Measurements from ENCODE around the gene TMEM179.

TMEM179 gene

GRCh38 chr14:104545942-104546501, 58.5 kb downstream of the TMEM179 start:
- DNase-seq (ENCODE audit: low read depth in 2 of 2, low spot score in 1 of 2) = no peak

- no peak for DNase-seq (ENCODE audit: low read depth in 2 of 2, low spot score in 1 of 2)
Measured at GRCh38 chr14:104545151-104545941, 59.2 kb downstream of the TMEM179 start.

- no peak for DNase-seq (ENCODE audit: low read depth in 2 of 2, low spot score in 1 of 2)
Measured at GRCh38 chr14:104544362-104544961, 60.1 kb downstream of the TMEM179 start.

- DNase-seq (ENCODE audit: low read depth in 2 of 2, low spot score in 1 of 2) = no peak
Measured at GRCh38 chr14:104542871-104543830, 61.4 kb downstream of the TMEM179 start.

- DNase-seq (ENCODE audit: low read depth in 2 of 2, low spot score in 1 of 2) = no peak
Measured at GRCh38 chr14:104541905-104542465, 62.6 kb downstream of the TMEM179 start.

Measured in stimulated activated CD8-positive, alpha-beta memory T cell treated with anti-CD3 and anti-CD28 coated beads, Interleukin-4, amount 100 ng/mL, for 1 hour (primary cell).